ENCODE measurements around the gene MYZAP. TPM values are rescaled to one million over a fixed set of nuclear protein-coding genes. Genes with fewer than 3 reads are reported as not detected.

The MYZAP gene
- total and polyA plus RNA-seq, 2 of the 4 experiments (the other 2 are of a cell fraction): not detected

GRCh38 chr15:57551715-57552677, 39.7 kb upstream of the MYZAP start:
- Histone ChIP-seq H3K14ac (replicated peaks; ENCODE audit: low read depth, low read length) (peak overlapping the region; percentile 74), H4K20me1 (ENCODE audit: insufficient read depth, low read length) (no peaks in the 10 kb centered on the region), H2BK15ac (ENCODE audit: low read depth, low read length) (peak overlapping the region; percentile 90; the same call in 2 of the 3 replicates), H3K27ac (ENCODE audit: insufficient read depth, low read length) (no peak overlapping the region; the same call in 1 of the 2 replicates), H3K4me2 (ENCODE audit: low read depth, low read length) (no peak overlapping the region), H3K36me3 (ENCODE audit: control insufficient read depth, insufficient read depth, low read length) (no peaks in the 10 kb centered on the region), H2AK5ac (ENCODE audit: low read depth, low read length) (peak overlapping the region; percentile 45; the same call in 1 of the 2 replicates), H3K27me3 (ENCODE audit: control insufficient read depth, insufficient read depth, low read length) (no peaks in the 10 kb centered on the region; the same call in 1 of the 2 replicates), H2AK9ac (replicated peaks; ENCODE audit: low read depth, low read length, poor library complexity) (peak overlapping the region; percentile 81), H2BK20ac (ENCODE audit: low read depth, low read length) (peak overlapping the region; percentile 91), H3K18ac (ENCODE audit: low read depth, low read length) (no peak overlapping the region), H3K9me3 (ENCODE audit: control insufficient read depth, insufficient read depth, low read length) (no peaks in the 10 kb centered on the region), H3K4me3 (ENCODE audit: insufficient read depth, low read depth, low read length) (no peak overlapping the region), H4K8ac (ENCODE audit: low read depth in 2 of 2, low read length in 2 of 2) (peak overlapping the region; percentile 80 to 86), H3K4ac (ENCODE audit: low read depth, low read length) (peak overlapping the region; percentile 90), H3K9me1 (ENCODE audit: insufficient read depth, low read length) (peaks cover 15% of the 10 kb centered on the region), H2BK120ac (ENCODE audit: low read depth, low read length) (peak overlapping the region; percentile 94), H4K5ac (ENCODE audit: low read depth, low read length) (no peak overlapping the region; the same call in 1 of the 2 replicates), H2BK5ac (ENCODE audit: low read depth, low read length, poor library complexity, severe bottlenecking) (peak overlapping the region; percentile 1), H3K79me1 (ENCODE audit: low read depth in 1 of 2, low read length in 2 of 2) (no peaks in the 10 kb centered on the region), H4K91ac (ENCODE audit: insufficient read depth, low read depth, low read length) (peak overlapping the region; percentile 93), H3K23ac (ENCODE audit: low read depth, low read length) (peak overlapping the region; percentile 72), H2AFZ (replicated peaks; ENCODE audit: low read length, poor library complexity) (peak overlapping the region; percentile 90), H3K56ac (ENCODE audit: extremely low read depth, insufficient read depth, low read length) (peak overlapping the region; percentile 48; the same call in 1 of the 2 replicates), H3K9ac (ENCODE audit: low read depth, low read length) (no peak overlapping the region), H3K4me1 (ENCODE audit: control insufficient read depth, insufficient read depth, low read length) (peaks cover 8% of the 10 kb centered on the region)
- DNase-seq (peak; percentile 70), ATAC-seq (ENCODE audit: low read depth) (peak; percentile 79)
- intact Hi-C loops (cut with micrococcal nuclease) (no loop called here), in situ Hi-C loops (cut with MboI; ENCODE audit: low sequenced_read_pairs) (no loop called here), dilution Hi-C loops (cut with HindIII; ENCODE audit: low sequenced_read_pairs, unreplicated experiment) (no loop called here)
- TF ChIP-seq RFX5 (IDR thresholded peaks at IDR 0.05; ENCODE audit: low read depth, low read length) (no peak), SMC3 (IDR thresholded peaks at IDR 0.05; ENCODE audit: low read depth, low read length) (no peak), ELK1 (IDR thresholded peaks at IDR 0.05; ENCODE audit: borderline replicate concordance, low read depth, low read length) (no peak), BHLHE40 (IDR thresholded peaks at IDR 0.05; ENCODE audit: low read depth, low read length) (no peak), CEBPB (IDR thresholded peaks at IDR 0.05; ENCODE audit: low read depth, low read length) (no peak), RCOR1 (IDR thresholded peaks at IDR 0.05; ENCODE audit: insufficient replicate concordance, low read length) (no peak), POLR2A (IDR thresholded peaks at IDR 0.05; ENCODE audit: low read depth, low read length) (no peak)
- TF ChIP-seq, protein P1, sequence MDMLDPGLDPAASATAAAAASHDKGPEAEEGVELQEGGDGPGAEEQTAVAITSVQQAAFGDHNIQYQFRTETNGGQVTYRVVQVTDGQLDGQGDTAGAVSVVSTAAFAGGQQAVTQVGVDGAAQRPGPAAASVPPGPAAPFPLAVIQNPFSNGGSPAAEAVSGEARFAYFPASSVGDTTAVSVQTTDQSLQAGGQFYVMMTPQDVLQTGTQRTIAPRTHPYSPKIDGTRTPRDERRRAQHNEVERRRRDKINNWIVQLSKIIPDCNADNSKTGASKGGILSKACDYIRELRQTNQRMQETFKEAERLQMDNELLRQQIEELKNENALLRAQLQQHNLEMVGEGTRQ (IDR thresholded peaks at IDR 0.05; ENCODE audit: low read depth, low read length): no peak
- TF ChIP-seq, protein P2, sequence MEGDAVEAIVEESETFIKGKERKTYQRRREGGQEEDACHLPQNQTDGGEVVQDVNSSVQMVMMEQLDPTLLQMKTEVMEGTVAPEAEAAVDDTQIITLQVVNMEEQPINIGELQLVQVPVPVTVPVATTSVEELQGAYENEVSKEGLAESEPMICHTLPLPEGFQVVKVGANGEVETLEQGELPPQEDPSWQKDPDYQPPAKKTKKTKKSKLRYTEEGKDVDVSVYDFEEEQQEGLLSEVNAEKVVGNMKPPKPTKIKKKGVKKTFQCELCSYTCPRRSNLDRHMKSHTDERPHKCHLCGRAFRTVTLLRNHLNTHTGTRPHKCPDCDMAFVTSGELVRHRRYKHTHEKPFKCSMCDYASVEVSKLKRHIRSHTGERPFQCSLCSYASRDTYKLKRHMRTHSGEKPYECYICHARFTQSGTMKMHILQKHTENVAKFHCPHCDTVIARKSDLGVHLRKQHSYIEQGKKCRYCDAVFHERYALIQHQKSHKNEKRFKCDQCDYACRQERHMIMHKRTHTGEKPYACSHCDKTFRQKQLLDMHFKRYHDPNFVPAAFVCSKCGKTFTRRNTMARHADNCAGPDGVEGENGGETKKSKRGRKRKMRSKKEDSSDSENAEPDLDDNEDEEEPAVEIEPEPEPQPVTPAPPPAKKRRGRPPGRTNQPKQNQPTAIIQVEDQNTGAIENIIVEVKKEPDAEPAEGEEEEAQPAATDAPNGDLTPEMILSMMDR (conservative IDR thresholded peaks at IDR 0.05; ENCODE audit: low read depth, low read length): no peak
- POLR2A ChIA-PET (ENCODE audit: unreplicated experiment): no interaction called here
- WGBS, 2 experiments (ENCODE audit: extremely low coverage in 2 of 2, insufficient read length in 1 of 2): no CpG with 5 or more reads among the region's 16 CpGs
- BruUV-seq (replicated peaks): no TSS peak
- CTCF ChIA-PET: interaction anchor here (0.6 to 1.5 kb wide), 2 partner anchors 8 to 25 kb away, joined by 4 to 5 read pairs; no protein-coding TSS in a partner anchor
